Measurements from ENCODE around the gene RNF126. TPM values are rescaled to one million over a fixed set of nuclear protein-coding genes. Genes with fewer than 3 reads are reported as not detected.
"Not testable (repeated sequence)": the region's sequence is repeated elsewhere in the genome, so short reads cannot be mapped to it uniquely, and the experiment has no call there.

The RNF126 gene
- total RNA-seq = 10 to 100 TPM; 80.6 to 82.2 TPM

GRCh38 chr19:662962-663681 lies at the start of gene RNF126:
Gene RNF126, minus strand, starts transcription at chr19:663214. Its CDS starts 93 bp downstream, at chr19:663121.
- DNase-seq = peak; percentile 95
- H3K36me3 Mint-ChIP-seq (ENCODE audit: low read depth) = peaks cover 18% of the 10 kb centered on the region
- peak within 1 kb of the TSS; percentile 98 for H3K27ac Mint-ChIP-seq
- H3K4me3 Mint-ChIP-seq = peak within 1 kb of the TSS; percentile 99
- ChIA-PET POLR2A (interaction anchor here (0.6 to 1.5 kb wide), 14 partner anchors 13 to 230 kb away, joined by 3 to 11 read pairs (median 4); partner anchors contain the start of genes BSG, FSTL3, POLRMT and PTBP1), CTCF (interaction anchor here (0.9 to 1.4 kb wide), 4 partner anchors 16 to 71 kb away, joined by 3 to 8 read pairs (median 4); no protein-coding TSS in a partner anchor)
- no peaks in the 10 kb centered on the region for H3K9me3 Mint-ChIP-seq
- H3K27me3 Mint-ChIP-seq = peaks cover 2% of the 10 kb centered on the region
- H3K4me1 Mint-ChIP-seq = peaks cover 46% of the 10 kb centered on the region

- no peak overlapping the region for H3K27ac Mint-ChIP-seq
- peaks cover 25% of the 10 kb centered on the region for H3K27me3 Mint-ChIP-seq
- H3K9me3 Mint-ChIP-seq = peaks cover 8% of the 10 kb centered on the region
- no peaks in the 10 kb centered on the region for H3K36me3 Mint-ChIP-seq (ENCODE audit: low read depth)
- no peak for DNase-seq
- ChIA-PET CTCF (no interaction called here), POLR2A (no interaction called here)
- H3K4me1 Mint-ChIP-seq = no peaks in the 10 kb centered on the region
- H3K4me3 Mint-ChIP-seq = no peak overlapping the region
Measured at GRCh38 chr19:711254-711653, 48.2 kb upstream of the RNF126 start.

GRCh38 chr19:710767-711166 lies 47.8 kb upstream of the RNF126 start:
- no peak for DNase-seq
- peaks cover 6% of the 10 kb centered on the region for H3K9me3 Mint-ChIP-seq
- H3K36me3 Mint-ChIP-seq (ENCODE audit: low read depth) = no peaks in the 10 kb centered on the region
- no peak overlapping the region for H3K4me3 Mint-ChIP-seq
- H3K27ac Mint-ChIP-seq = no peak overlapping the region
- no peaks in the 10 kb centered on the region for H3K4me1 Mint-ChIP-seq
- peaks cover 25% of the 10 kb centered on the region for H3K27me3 Mint-ChIP-seq
- ChIA-PET POLR2A (no interaction called here), CTCF (no interaction called here)

GRCh38 chr19:709965-710571 lies 47.1 kb upstream of the RNF126 start:
- ChIA-PET CTCF (no interaction called here), POLR2A (no interaction called here)
- Mint-ChIP-seq H3K4me1 (peaks cover 2% of the 10 kb centered on the region), H3K36me3 (ENCODE audit: low read depth) (no peaks in the 10 kb centered on the region), H3K27ac (no peak overlapping the region), H3K27me3 (peaks cover 25% of the 10 kb centered on the region), H3K9me3 (no peaks in the 10 kb centered on the region), H3K4me3 (no peak overlapping the region)
- no peak for DNase-seq

- Mint-ChIP-seq H3K27ac (no peak overlapping the region), H3K4me1 (peaks cover 3% of the 10 kb centered on the region), H3K36me3 (ENCODE audit: low read depth) (no peaks in the 10 kb centered on the region), H3K4me3 (no peak overlapping the region), H3K9me3 (no peaks in the 10 kb centered on the region), H3K27me3 (peaks cover 25% of the 10 kb centered on the region)
- no peak for DNase-seq
- POLR2A ChIA-PET = no interaction called here
- CTCF ChIA-PET = no interaction called here
Measured at GRCh38 chr19:709196-709964, 46.4 kb upstream of the RNF126 start.

GRCh38 chr19:708154-709143 lies 45.4 kb upstream of the RNF126 start, which contains the start of gene PALM:
Gene PALM, plus strand, starts transcription at chr19:708935. Its CDS starts 212 bp downstream, at chr19:709147.
- no peak within 1 kb of the TSS for H3K4me3 Mint-ChIP-seq
- ChIA-PET POLR2A (no interaction called here), CTCF (no interaction called here)

GRCh38 chr19:704447-704741 lies 41.4 kb upstream of the RNF126 start:
- Mint-ChIP-seq H3K27ac (no peak overlapping the region), H3K4me3 (no peak overlapping the region), H3K9me3 (no peaks in the 10 kb centered on the region), H3K4me1 (peaks cover 16% of the 10 kb centered on the region), H3K36me3 (ENCODE audit: low read depth) (no peaks in the 10 kb centered on the region), H3K27me3 (peaks cover 18% of the 10 kb centered on the region)
- ChIA-PET POLR2A (no interaction called here), CTCF (no interaction called here)
- no peak for DNase-seq

More at GRCh38 chr19:708154-709143, 45.4 kb upstream of the RNF126 start, which contains the start of gene PALM:
- Mint-ChIP-seq H3K9me3 (no peaks in the 10 kb centered on the region), H3K4me1 (peaks cover 8% of the 10 kb centered on the region), H3K27ac (no peak within 1 kb of the TSS), H3K27me3 (peaks cover 25% of the 10 kb centered on the region), H3K36me3 (ENCODE audit: low read depth) (no peaks in the 10 kb centered on the region)
- DNase-seq = no peak

- Mint-ChIP-seq H3K27ac (no peak overlapping the region), H3K4me1 (peaks cover 16% of the 10 kb centered on the region)
- POLR2A ChIA-PET = interaction anchor here (1.1 kb wide), 1 partner anchor 40 kb away, joined by 3 read pairs; no protein-coding TSS in a partner anchor
Measured at GRCh38 chr19:703651-704446, 40.8 kb upstream of the RNF126 start.

GRCh38 chr19:703329-703650 lies 40.3 kb upstream of the RNF126 start:
- H3K36me3 Mint-ChIP-seq (ENCODE audit: low read depth) = no peaks in the 10 kb centered on the region
- peak overlapping the region; percentile 56 for H3K27ac Mint-ChIP-seq
- POLR2A ChIA-PET = interaction anchor here (1.1 kb wide), 1 partner anchor 40 kb away, joined by 3 read pairs; no protein-coding TSS in a partner anchor
- DNase-seq = no peak
- CTCF ChIA-PET = interaction anchor here (1.2 kb wide), 1 partner anchor 31 kb away, joined by 3 read pairs; no protein-coding TSS in a partner anchor
- peaks cover 16% of the 10 kb centered on the region for H3K4me1 Mint-ChIP-seq
- H3K27me3 Mint-ChIP-seq = peaks cover 18% of the 10 kb centered on the region
- H3K4me3 Mint-ChIP-seq = no peak overlapping the region
- H3K9me3 Mint-ChIP-seq = no peaks in the 10 kb centered on the region

More at GRCh38 chr19:703651-704446, 40.8 kb upstream of the RNF126 start:
- CTCF ChIA-PET = interaction anchor here (1.2 kb wide), 1 partner anchor 30 kb away, joined by 3 read pairs; no protein-coding TSS in a partner anchor
- Mint-ChIP-seq H3K27me3 (peaks cover 18% of the 10 kb centered on the region), H3K36me3 (ENCODE audit: low read depth) (no peaks in the 10 kb centered on the region), H3K9me3 (no peaks in the 10 kb centered on the region), H3K4me3 (no peak overlapping the region)
- peak; percentile 72 for DNase-seq

- H3K27me3 Mint-ChIP-seq = peaks cover 13% of the 10 kb centered on the region
- peaks cover 16% of the 10 kb centered on the region for H3K4me1 Mint-ChIP-seq
- POLR2A ChIA-PET; DNase-seq; H3K27ac Mint-ChIP-seq; H3K9me3 Mint-ChIP-seq; H3K4me3 Mint-ChIP-seq; H3K36me3 Mint-ChIP-seq (ENCODE audit: low read depth): not testable (repeated sequence)
- CTCF ChIA-PET = interaction anchor here (1.2 kb wide), 1 partner anchor 31 kb away, joined by 3 read pairs; no protein-coding TSS in a partner anchor
Measured at GRCh38 chr19:702847-703246, 39.8 kb upstream of the RNF126 start.

- peaks cover 16% of the 10 kb centered on the region for H3K4me1 Mint-ChIP-seq
- H3K27me3 Mint-ChIP-seq; DNase-seq; H3K4me3 Mint-ChIP-seq; CTCF ChIA-PET; H3K27ac Mint-ChIP-seq; H3K36me3 Mint-ChIP-seq (ENCODE audit: low read depth); H3K9me3 Mint-ChIP-seq; POLR2A ChIA-PET: not testable (repeated sequence)
Measured at GRCh38 chr19:699885-700284, 36.9 kb upstream of the RNF126 start.

GRCh38 chr19:698529-698928 lies 35.5 kb upstream of the RNF126 start:
- Mint-ChIP-seq H3K27me3 (peaks cover 14% of the 10 kb centered on the region), H3K4me1 (peaks cover 10% of the 10 kb centered on the region)
- H3K36me3 Mint-ChIP-seq (ENCODE audit: low read depth); DNase-seq; H3K9me3 Mint-ChIP-seq; H3K27ac Mint-ChIP-seq; POLR2A ChIA-PET; CTCF ChIA-PET; H3K4me3 Mint-ChIP-seq: not testable (repeated sequence)
